PC-9 (cell line): Measurements from ENCODE around the gene THOC6. TPM values are rescaled to one million over a fixed set of nuclear protein-coding genes. Genes with fewer than 3 reads are reported as not detected.

Source experiments
- Bru-seq: library from RNA; stranded (reverse); fragments of 400-500 nt; gene quantifications from one replicate; lab custom pipeline; 2021; lab: Mats Ljungman, UMichigan
- BruChase-seq, 2 experiments: library from RNA; stranded (reverse); fragments of 400-500 nt; gene quantifications; one replicate each; lab custom pipeline; 2021; lab: Mats Ljungman, UMichigan
- BruUV-seq: library from RNA; stranded (reverse); fragments of 400-500 nt; replicated peaks from 2 replicates; lab custom pipeline; 2021; lab: Mats Ljungman, UMichigan
- CTCF ChIA-PET: fragments of 300-600 bp; sonication (Branson Sonifier 250); formaldehyde crosslinking; loops from one replicate; lab custom pipeline; 2022; ENCODE audit warnings: antibody characterized with exemption; lab: Charles Lee
- POLR2A ChIA-PET: fragments of 300-600 bp; sonication (Branson Sonifier 250); formaldehyde crosslinking; loops from one replicate; lab custom pipeline; 2022; ENCODE audit warnings: antibody characterized with exemption; ENCODE audit not compliant: unreplicated experiment; lab: Charles Lee
- DNase-seq, 2 experiments: peaks; one replicate each; pipeline versions ENCODE4 v3.0.0 to v3.0.0-alpha.2; 2015 to 2022; ENCODE audit warnings: mixed read lengths in 1 of 2
- H2AFZ ChIP-seq: fragments of 200-600 bp; sonication (generic); 2 replicates; pipeline ENCODE4 v1.8.1; 2017; ENCODE audit warnings: antibody characterized with exemption
- H3F3A ChIP-seq: fragments of 200-600 bp; sonication (generic); 2 replicates; pipeline ENCODE4 v1.8.1; 2017; ENCODE audit warnings: antibody characterized with exemption, mild to moderate bottlenecking, low read depth; ENCODE audit not compliant: insufficient read depth
- H3K27ac ChIP-seq: fragments of 200-600 bp; sonication (generic); 2 replicates; pipeline ENCODE4 v1.6.1; 2016; ENCODE audit warnings: mixed run types
- H3K27me3 ChIP-seq: fragments of 200-600 bp; sonication (generic); 2 replicates; pipeline ENCODE4 v1.6.1; 2016; ENCODE audit warnings: low read depth, mixed run types; ENCODE audit not compliant: insufficient read depth
- H3K36me3 ChIP-seq: fragments of 200-600 bp; sonication (generic); 2 replicates; pipeline ENCODE4 v1.6.1; 2016; ENCODE audit warnings: low read depth, mixed run types
- H3K4me1 ChIP-seq: fragments of 200-600 bp; sonication (generic); replicated peaks from 2 replicates; pipeline ENCODE4 v1.6.1; 2016; ENCODE audit warnings: mixed run types; ENCODE audit not compliant: insufficient read depth
- H3K4me2 ChIP-seq: fragments of 200-600 bp; sonication (generic); 2 replicates; pipeline ENCODE4 v1.6.1; 2017; ENCODE audit warnings: mixed run types
- H3K4me3 ChIP-seq: fragments of 200-600 bp; sonication (generic); 2 replicates; pipeline ENCODE4 v1.6.1; 2016; ENCODE audit warnings: mixed run types
- H3K79me2 ChIP-seq: fragments of 200-600 bp; sonication (generic); 2 replicates; pipeline ENCODE4 v1.6.1; 2017; ENCODE audit warnings: low read depth, mixed run types
- H3K9me2 ChIP-seq: fragments of 200-600 bp; sonication (generic); 2 replicates; pipeline ENCODE4 v1.8.1; 2017; ENCODE audit warnings: mild to moderate bottlenecking; ENCODE audit not compliant: insufficient read depth
- H3K9me3 ChIP-seq: fragments of 200-600 bp; sonication (generic); 2 replicates; pipeline ENCODE4 v1.8.1; 2016; ENCODE audit warnings: low read depth; ENCODE audit not compliant: insufficient read depth
- H4K20me1 ChIP-seq: fragments of 200-600 bp; sonication (generic); 2 replicates; pipeline ENCODE4 v1.8.1; 2017; ENCODE audit not compliant: insufficient read depth
- EZH2 ChIP-seq: fragments of 200-600 bp; sonication (generic); IDR thresholded peaks from 2 replicates; pipeline ENCODE4 v1.8.0; 2017; ENCODE audit warnings: antibody characterized with exemption, low read depth
- intact Hi-C: fragments of 100-400 bp; cut with micrococcal nuclease; formaldehyde crosslinking; loops from one replicate; pipeline ENCODE4 v1.10.0; 2022; ENCODE audit not compliant: unreplicated experiment
- long read RNA-seq: library from polyadenylated mRNA; stranded (forward); transcript quantifications from one replicate; pipeline ENCODE4 v2.0.0, GENCODE V29; 2022
- total RNA-seq: library from RNA; stranded (reverse); gene quantifications from 2 replicates; pipeline ENCODE4 v1.2.3, GENCODE V29; 2021
- TF ChIP-seq, protein P1 (sequence below): fragments of 200-600 bp; sonication (generic); conservative IDR thresholded peaks from 2 replicates; pipeline ENCODE4 v1.6.1; 2017; ENCODE audit warnings: mixed run types, antibody characterized with exemption, mild to moderate bottlenecking, moderate library complexity

Gene THOC6
- 69.9 and 109 TPM in 2 replicates for total RNA-seq
- percentile 87 among the genes with signal in this experiment for Bru-seq, nascent RNA
- percentile 93 among the genes with signal in this experiment for BruChase-seq, experiment 1, labeled RNA remaining after a 2-hour chase
- percentile 97 among the genes with signal in this experiment for BruChase-seq, experiment 2, labeled RNA remaining after a 6-hour chase
- long read RNA-seq, transcript THOC6-202 (13 exons, 1,419 nt): major isoform, 141 of 171 reads
- long read RNA-seq, partial matches to known transcripts: 4 of 171 reads
- long read RNA-seq, other reads (novel, unspliced or antisense): 23 of 171 reads

DNA sequence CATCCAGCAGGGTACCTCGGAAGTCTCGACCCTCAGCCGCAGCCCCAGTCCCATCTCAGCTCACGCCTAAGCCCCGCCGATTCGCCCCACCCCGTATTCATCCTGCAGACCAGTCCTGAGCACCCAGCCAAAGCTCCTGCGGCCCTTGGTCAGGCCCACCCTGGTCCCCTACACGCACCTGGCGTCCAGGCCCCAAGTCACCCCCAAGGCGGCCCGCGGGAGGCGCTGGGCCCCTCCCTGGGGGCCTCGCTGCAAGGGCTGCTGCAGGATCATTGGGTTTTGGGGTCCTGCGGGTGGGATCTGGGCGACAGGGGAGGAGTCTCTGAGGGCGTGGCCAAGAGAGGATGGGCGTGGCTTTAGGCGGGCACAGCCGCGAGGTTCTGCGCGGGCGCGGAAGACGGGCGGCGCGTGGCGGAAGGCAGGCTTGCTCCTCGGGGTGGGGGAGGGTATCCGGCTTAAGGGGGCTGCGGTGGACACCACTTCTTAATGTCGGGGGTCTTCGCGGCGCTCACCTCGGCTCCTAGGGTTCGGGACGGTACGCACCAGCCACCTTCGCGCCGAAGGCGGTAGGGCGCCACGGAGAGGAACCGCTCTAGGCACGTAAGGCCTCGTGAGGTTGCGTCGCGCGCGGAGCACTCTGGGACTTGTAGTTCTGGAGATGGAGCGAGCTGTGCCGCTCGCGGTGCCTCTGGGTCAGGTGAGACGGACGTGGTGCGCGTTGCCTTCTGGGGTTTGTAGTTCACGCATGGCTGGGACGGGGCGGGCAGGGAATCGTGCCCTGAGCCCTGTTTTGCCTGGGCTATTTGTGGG lies at the start of gene THOC6, which contains the start of gene HCFC1R1:
Gene THOC6, plus strand, starts transcription at position 367 of the 810 bp plus-strand sequence. Its CDS starts 292 bp downstream, at position 659.
Gene HCFC1R1, minus strand, starts transcription at position 274 of the 810 bp plus-strand sequence. Its CDS starts 1 bp downstream, at position 273.
- intact Hi-C loops: loop anchor here (1.0 to 2.0 kb wide), 2 partner anchors 43 to 54 kb away; partner anchors contain the start of gene PKMYT1

DNA sequence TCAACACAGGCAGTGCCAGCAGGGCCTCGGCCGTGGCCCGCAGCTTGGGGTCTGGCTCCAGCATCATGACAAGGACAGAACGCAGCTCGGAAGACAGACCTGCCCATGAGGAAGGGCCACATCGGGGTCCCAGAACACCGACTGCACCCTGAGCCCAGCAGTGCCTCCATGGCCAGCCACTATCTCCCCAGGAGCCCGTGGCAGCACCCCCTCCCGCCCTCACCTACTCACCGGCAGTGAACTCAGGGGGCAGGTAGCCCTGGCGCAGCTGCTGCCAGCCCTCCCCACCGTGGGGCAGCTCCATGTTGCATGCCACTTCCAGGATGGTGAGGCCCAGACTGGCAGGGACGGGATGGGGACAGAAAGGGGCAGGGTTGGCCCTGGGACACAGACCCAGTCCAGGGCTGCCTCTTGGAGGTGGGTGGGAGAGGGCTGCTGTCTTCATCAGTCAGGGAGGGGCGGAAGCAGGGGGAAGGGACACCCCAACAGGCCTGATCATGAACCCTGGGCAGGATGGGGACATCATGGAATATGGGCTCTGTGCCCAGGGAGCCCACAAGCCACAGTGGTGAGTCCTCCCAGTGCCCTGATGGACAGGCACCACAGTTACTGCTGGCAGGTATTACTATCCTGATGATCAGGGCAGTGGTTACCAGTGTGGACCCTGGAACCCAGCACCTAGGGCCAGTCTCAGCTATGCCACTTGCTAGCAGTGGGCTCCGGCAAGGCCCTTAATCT lies 49.3 kb upstream of the THOC6 start:
- BruUV-seq: no TSS peak
- no peaks in the 10 kb centered on the region for H3K27me3 ChIP-seq
- no peaks in the 10 kb centered on the region for H3K9me3 ChIP-seq
- TF ChIP-seq, protein P1, sequence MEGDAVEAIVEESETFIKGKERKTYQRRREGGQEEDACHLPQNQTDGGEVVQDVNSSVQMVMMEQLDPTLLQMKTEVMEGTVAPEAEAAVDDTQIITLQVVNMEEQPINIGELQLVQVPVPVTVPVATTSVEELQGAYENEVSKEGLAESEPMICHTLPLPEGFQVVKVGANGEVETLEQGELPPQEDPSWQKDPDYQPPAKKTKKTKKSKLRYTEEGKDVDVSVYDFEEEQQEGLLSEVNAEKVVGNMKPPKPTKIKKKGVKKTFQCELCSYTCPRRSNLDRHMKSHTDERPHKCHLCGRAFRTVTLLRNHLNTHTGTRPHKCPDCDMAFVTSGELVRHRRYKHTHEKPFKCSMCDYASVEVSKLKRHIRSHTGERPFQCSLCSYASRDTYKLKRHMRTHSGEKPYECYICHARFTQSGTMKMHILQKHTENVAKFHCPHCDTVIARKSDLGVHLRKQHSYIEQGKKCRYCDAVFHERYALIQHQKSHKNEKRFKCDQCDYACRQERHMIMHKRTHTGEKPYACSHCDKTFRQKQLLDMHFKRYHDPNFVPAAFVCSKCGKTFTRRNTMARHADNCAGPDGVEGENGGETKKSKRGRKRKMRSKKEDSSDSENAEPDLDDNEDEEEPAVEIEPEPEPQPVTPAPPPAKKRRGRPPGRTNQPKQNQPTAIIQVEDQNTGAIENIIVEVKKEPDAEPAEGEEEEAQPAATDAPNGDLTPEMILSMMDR: no peak
- TF ChIP-seq EZH2: no peak
- ChIA-PET CTCF (no interaction called here), POLR2A (no interaction called here)
- peaks cover 4% of the 10 kb centered on the region for H3K4me1 ChIP-seq
- no peak for DNase-seq
- H3K4me2 ChIP-seq: no peak overlapping the region
- H2AFZ ChIP-seq: no peak overlapping the region
- intact Hi-C loops: no loop called here
- H3K36me3 ChIP-seq: no peaks in the 10 kb centered on the region
- peaks cover 19% of the 10 kb centered on the region; the same call in 1 of the 2 replicates for H3F3A ChIP-seq
- no peak overlapping the region for H3K4me3 ChIP-seq
- H3K9me2 ChIP-seq: no peaks in the 10 kb centered on the region
- H3K27ac ChIP-seq: no peak overlapping the region
- H3K79me2 ChIP-seq: peaks cover 11% of the 10 kb centered on the region; the same call in 1 of the 2 replicates
- no peaks in the 10 kb centered on the region; the same call in 1 of the 2 replicates for H4K20me1 ChIP-seq

More for the DNA sequence above, at the start of gene THOC6, which contains the start of gene HCFC1R1:
- Histone ChIP-seq H3K9me3 (no peaks in the 10 kb centered on the region), H3K4me2 (peak within 1 kb of the TSS; percentile 100), H4K20me1 (peaks cover 10% of the 10 kb centered on the region), H2AFZ (no peak within 1 kb of the TSS), H3F3A (peaks cover 51% of the 10 kb centered on the region), H3K27me3 (no peaks in the 10 kb centered on the region), H3K9me2 (no peaks in the 10 kb centered on the region), H3K4me3 (peak within 1 kb of the TSS; percentile 76), H3K27ac (peak within 1 kb of the TSS; percentile 97), H3K79me2 (peaks cover 28% of the 10 kb centered on the region), H3K36me3 (peaks cover 11% of the 10 kb centered on the region), H3K4me1 (peaks cover 13% of the 10 kb centered on the region)
- no peak for TF ChIP-seq EZH2
- TF ChIP-seq, protein P1: no peak
- peak; percentile 93 to 98 for DNase-seq
- ChIA-PET CTCF (interaction anchor here (0.5 to 1.8 kb wide), 3 partner anchors 17 to 137 kb away, joined by 3 to 8 read pairs (median 3); no protein-coding TSS in a partner anchor), POLR2A (interaction anchor here (0.5 to 5.1 kb wide), 10 partner anchors 9 to 1584 kb away, joined by 3 to 87 read pairs (median 6); partner anchors contain the start of genes CLDN9 and ZNF213)
- no TSS peak for BruUV-seq
